Panc1 (cell line): Measurements from ENCODE around the gene EYA2. TPM values are rescaled to one million over a fixed set of nuclear protein-coding genes. Genes with fewer than 3 reads are reported as not detected.

Experiments used
- ATAC-seq: fragments of 200-7000 bp; cut with Tn5 transposase; 2 replicates; pipeline ENCODE4 v1.9.1; 2020; ENCODE audit warnings: mild to moderate bottlenecking, moderate library complexity
- BruUV-seq: library from RNA; stranded (reverse); fragments of 400-500 nt; replicated peaks from 2 replicates; lab custom pipeline; 2021; lab: Mats Ljungman, UMichigan
- CTCF ChIA-PET: fragments of 300-600 bp; sonication (Branson Sonifier 250); formaldehyde crosslinking; loops from one replicate; lab custom pipeline; 2022; ENCODE audit warnings: antibody characterized with exemption; lab: Charles Lee
- POLR2A ChIA-PET: fragments of 300-600 bp; sonication (Branson Sonifier 250); formaldehyde crosslinking; loops from one replicate; lab custom pipeline; 2022; ENCODE audit warnings: antibody characterized with exemption; lab: Charles Lee
- DNase-seq: peaks from one replicate; pipeline ENCODE4 v3.0.0-alpha.2; 2010; ENCODE audit warnings: low read depth, low spot score
- H3K27ac ChIP-seq: 2 replicates; pipeline ENCODE4 v1.5.1; 2011; ENCODE audit warnings: mild to moderate bottlenecking, low read length, inconsistent platforms
- H3K27me3 ChIP-seq: fragments of 200-500 bp; sonication (Bioruptor generic); 2 replicates; pipeline ENCODE4 v1.6.0; 2014; ENCODE audit warnings: low read length, inconsistent platforms; ENCODE audit not compliant: control insufficient read depth, insufficient read depth
- H3K36me3 ChIP-seq: fragments of 200-500 bp; sonication (Bioruptor generic); 2 replicates; pipeline ENCODE4 v1.5.1; 2014; ENCODE audit warnings: inconsistent platforms, mild to moderate bottlenecking, low read length, moderate library complexity; ENCODE audit not compliant: control insufficient read depth, insufficient read depth
- H3K4me1 ChIP-seq: 2 replicates; pipeline ENCODE4 v1.5.1; 2011; ENCODE audit warnings: inconsistent platforms, mild to moderate bottlenecking, low read length, moderate library complexity; ENCODE audit not compliant: control insufficient read depth, insufficient read depth
- H3K4me3 ChIP-seq, 2 experiments: 2 replicates each; pipeline ENCODE4 v1.5.1; 2011 to 2012; ENCODE audit warnings: low read depth in 2 of 2, low read length in 2 of 2, mild to moderate bottlenecking in 2 of 2, inconsistent platforms in 1 of 2, moderate library complexity in 1 of 2
- H3K9me3 ChIP-seq: fragments of 200-500 bp; sonication (Bioruptor generic); 2 replicates; pipeline ENCODE4 v1.5.1; 2014; ENCODE audit warnings: low read depth, mild to moderate bottlenecking, inconsistent platforms, low read length, moderate library complexity; ENCODE audit not compliant: control insufficient read depth, insufficient read depth
- CTCF ChIP-seq: fragments of 450-650 bp; IDR thresholded peaks from 2 replicates; pipeline ENCODE4 v1.5.1; 2017; ENCODE audit warnings: mild to moderate bottlenecking
- POLR2AphosphoS5 ChIP-seq: IDR thresholded peaks from 2 replicates; pipeline ENCODE4 v1.6.1; 2012; ENCODE audit warnings: mild to moderate bottlenecking, low read depth, low read length, moderate library complexity
- REST ChIP-seq, 2 experiments: IDR thresholded peaks; 2 replicates each; pipeline ENCODE4 v1.6.1; 2011 to 2012; ENCODE audit warnings: low read depth in 2 of 2, control low read depth in 1 of 2, low read length in 1 of 2, mild to moderate bottlenecking in 1 of 2, moderate library complexity in 1 of 2; ENCODE audit not compliant: insufficient read depth in 1 of 2
- SIN3A ChIP-seq: IDR thresholded peaks from 2 replicates; pipeline ENCODE4 v1.6.1; 2012; ENCODE audit warnings: low read depth, mild to moderate bottlenecking, low read length, moderate library complexity, borderline replicate concordance; ENCODE audit not compliant: insufficient read depth
- TCF7L2 ChIP-seq: IDR thresholded peaks from 2 replicates; pipeline ENCODE4 v1.6.1; 2011; ENCODE audit warnings: mild to moderate bottlenecking, low read depth, low read length, inconsistent platforms
- in situ Hi-C: cut with HindIII; loops from 2 replicates; pipeline ENCODE4 v1.10.0; 2016; ENCODE audit warnings: low sequenced_read_pairs, low pct_unique_long_range_greater_than_20kb
- intact Hi-C: fragments of 100-400 bp; cut with micrococcal nuclease; formaldehyde crosslinking; loops from one replicate; pipeline ENCODE4 v1.10.0; 2022; ENCODE audit not compliant: unreplicated experiment
- total RNA-seq: library from RNA; stranded (reverse); gene quantifications from one replicate; pipeline ENCODE4 v1.2.1, GENCODE V29; 2021; ENCODE audit not compliant: unreplicated experiment

EYA2 gene
- total RNA-seq, 1 experiment from 2014 or later = 1.9 TPM

GRCh38 chr20:47049771-47050170 is 155.1 kb downstream of the EYA2 start:
- H3K27ac ChIP-seq = no peak overlapping the region

GRCh38 chr20:47050996-47051395 is 156.4 kb downstream of the EYA2 start:
- no TSS peak for BruUV-seq

More at GRCh38 chr20:47049771-47050170, 155.1 kb downstream of the EYA2 start:
- intact Hi-C loops (no loop called here), in situ Hi-C loops (no loop called here)
- no peaks in the 10 kb centered on the region for H3K36me3 ChIP-seq
- no peak for ATAC-seq
- 0 out of 2 replicates have a peak, but pooled peaks cover 2% of the 10 kb centered on the region for H3K27me3 ChIP-seq
- H3K4me1 ChIP-seq = no peaks in the 10 kb centered on the region
- CTCF ChIA-PET = no interaction called here
- peaks cover 5% of the 10 kb centered on the region; the same call in 1 of the 2 replicates for H3K9me3 ChIP-seq
- H3K4me3 ChIP-seq = no peak overlapping the region
- TF ChIP-seq SIN3A (no peak), POLR2AphosphoS5 (no peak), TCF7L2 (no peak), CTCF (no peak), REST (IDR thresholded peaks at IDR 0.05; ENCODE audit: insufficient read depth in 1 of 2, low read depth in 2 of 2, low read length in 1 of 2) (no peak)
- no TSS peak for BruUV-seq
- POLR2A ChIA-PET = interaction anchor here (0.7 kb wide), 1 partner anchor 1603 kb away, joined by 3 read pairs; no protein-coding TSS in a partner anchor
- no peak for DNase-seq

More at GRCh38 chr20:47050996-47051395, 156.4 kb downstream of the EYA2 start:
- Histone ChIP-seq H3K27ac (no peak overlapping the region), H3K9me3 (no peaks in the 10 kb centered on the region), H3K4me3 (no peak overlapping the region), H3K27me3 (peaks cover 2% of the 10 kb centered on the region; the same call in 1 of the 2 replicates), H3K4me1 (no peaks in the 10 kb centered on the region), H3K36me3 (no peaks in the 10 kb centered on the region)
- TF ChIP-seq CTCF (no peak), TCF7L2 (no peak), REST (IDR thresholded peaks at IDR 0.05; ENCODE audit: insufficient read depth in 1 of 2, low read depth in 2 of 2, low read length in 1 of 2) (no peak), POLR2AphosphoS5 (no peak), SIN3A (no peak)
- ATAC-seq (no peak), DNase-seq (no peak)
- in situ Hi-C loops (no loop called here), intact Hi-C loops (no loop called here)
- ChIA-PET POLR2A (no interaction called here), CTCF (no interaction called here)
